ENCODE data around the gene GRK2.

Gene GRK2

GRCh38 chr11:67271205-67271540 is 4.9 kb downstream of the GRK2 start:
- no peak for DNase-seq (ENCODE audit: extremely low spot score)
- CTCF ChIA-PET = no interaction called here
- TF ChIP-seq SUZ12 (IDR thresholded peaks at IDR 0.05) (no peak), BHLHE40 (IDR thresholded peaks at IDR 0.05; ENCODE audit: borderline replicate concordance) (no peak), HDGF (IDR thresholded peaks at IDR 0.05; ENCODE audit: borderline replicate concordance) (no peak), ARNT (IDR thresholded peaks at IDR 0.05) (no peak), SP1 (IDR thresholded peaks at IDR 0.05) (no peak), FOXM1 (IDR thresholded peaks at IDR 0.05; ENCODE audit: borderline replicate concordance) (no peak), PKNOX1 (IDR thresholded peaks at IDR 0.05) (no peak), ELF4 (IDR thresholded peaks at IDR 0.05) (no peak), FOXK2 (IDR thresholded peaks at IDR 0.05) (no peak), CTBP1 (IDR thresholded peaks at IDR 0.05; ENCODE audit: borderline replicate concordance) (no peak), LEF1 (IDR thresholded peaks at IDR 0.05; ENCODE audit: borderline replicate concordance) (no peak)
- POLR2A ChIA-PET = interaction anchor here (0.7 to 0.8 kb wide), 2 partner anchors 46 kb away, joined by 3 to 6 read pairs; no protein-coding TSS in a partner anchor

DNA sequence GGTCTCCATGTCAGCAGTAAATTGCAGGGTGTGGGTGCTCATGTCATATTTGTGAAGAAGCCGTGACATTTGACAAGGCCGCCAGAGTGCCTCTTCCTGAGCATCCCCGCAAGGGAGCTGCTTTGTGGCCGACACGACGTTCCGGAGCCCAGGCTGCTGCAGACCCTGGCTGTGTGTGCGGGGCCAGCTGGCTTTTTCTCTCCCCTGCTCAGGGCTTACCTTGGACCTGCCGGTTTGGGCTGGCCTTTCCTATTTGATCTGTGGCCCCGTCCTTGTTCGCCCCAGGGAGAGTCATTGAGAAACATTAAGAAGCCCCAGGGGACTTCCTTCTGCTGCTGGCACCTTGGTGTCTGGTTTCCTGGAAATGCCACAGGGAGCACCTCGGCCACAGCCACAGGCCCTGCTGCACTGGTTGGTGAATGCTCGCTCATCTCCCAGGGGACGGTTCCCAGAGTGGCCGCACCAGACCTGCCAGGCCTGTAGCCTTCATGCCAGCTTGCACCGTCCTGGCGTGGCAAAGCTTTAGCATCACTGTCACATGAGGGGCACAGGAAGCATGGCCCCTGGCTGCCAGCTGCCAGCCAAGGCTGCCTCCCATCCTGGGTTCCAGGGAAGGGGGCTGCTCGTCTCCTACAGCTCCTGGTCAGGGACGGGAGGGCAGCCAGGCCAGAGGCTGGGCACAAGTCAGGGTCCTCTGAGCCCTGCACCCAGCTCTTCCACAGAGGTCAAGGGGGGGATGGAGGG is 5.4 kb downstream of the GRK2 start:
- DNase-seq (ENCODE audit: extremely low spot score) = no peak
- ChIA-PET POLR2A (interaction anchor here (0.8 to 1.2 kb wide), 3 partner anchors 8 to 46 kb away, joined by 3 to 6 read pairs (median 3); no protein-coding TSS in a partner anchor), CTCF (no interaction called here)
- TF ChIP-seq FOXM1 (IDR thresholded peaks at IDR 0.05; ENCODE audit: borderline replicate concordance) (no peak), ELF4 (IDR thresholded peaks at IDR 0.05) (no peak), SP1 (IDR thresholded peaks at IDR 0.05) (no peak), FOXK2 (IDR thresholded peaks at IDR 0.05) (no peak), NFRKB (IDR thresholded peaks at IDR 0.05) (no peak), LEF1 (IDR thresholded peaks at IDR 0.05; ENCODE audit: borderline replicate concordance) (no peak), FOXA1 (IDR thresholded peaks at IDR 0.05) (no peak)

DNA sequence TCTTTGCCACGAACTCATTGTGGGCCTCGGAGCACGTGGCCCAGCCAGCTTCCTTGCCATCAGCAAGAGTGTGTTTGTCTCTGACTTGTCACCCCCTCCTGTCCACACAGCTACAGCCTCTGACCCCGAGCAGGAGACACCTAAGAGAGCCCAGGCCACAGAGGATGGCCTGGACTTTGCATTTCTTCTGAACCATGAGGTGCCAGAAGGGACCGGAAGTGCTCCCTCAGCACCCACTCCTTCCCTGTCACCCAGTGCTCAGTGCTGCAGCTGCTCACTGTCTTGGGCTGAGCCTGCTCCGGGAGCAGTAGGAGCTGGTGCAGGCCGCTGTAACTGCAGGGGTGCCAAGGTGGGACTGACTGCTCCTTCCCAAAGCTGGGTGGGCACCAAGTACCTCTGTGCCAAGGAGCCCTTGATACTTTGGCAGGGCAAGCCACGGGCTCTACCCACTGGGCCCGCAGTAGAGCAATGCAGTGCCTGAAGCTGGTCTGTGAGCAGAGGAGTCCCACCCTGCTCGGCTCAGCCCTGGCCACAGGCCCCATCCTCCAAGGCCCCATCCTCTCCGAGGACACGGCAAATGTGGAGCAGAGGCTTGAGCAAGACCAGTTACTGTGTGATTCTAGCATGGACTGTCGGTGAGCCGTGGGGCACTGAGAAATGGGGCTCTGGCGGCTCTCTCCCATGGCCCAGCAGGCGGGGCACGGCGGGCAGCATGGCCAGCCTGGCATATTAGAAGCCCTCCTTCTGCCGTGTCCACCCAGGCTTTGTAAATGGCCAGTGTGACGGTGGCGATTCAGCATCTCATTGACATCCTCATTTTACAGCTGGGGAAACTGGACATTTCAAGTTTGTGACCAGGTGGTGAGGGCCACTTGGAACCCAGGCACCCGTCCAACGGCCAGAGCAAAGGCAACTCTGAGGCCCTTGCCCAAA is 6.3 kb downstream of the GRK2 start:
- DNase-seq (ENCODE audit: extremely low spot score) = no peak
- CTCF ChIA-PET = no interaction called here
- POLR2A ChIA-PET = interaction anchor here (0.8 to 1.2 kb wide), 2 partner anchors 8 to 16 kb away, joined by 3 read pairs; no protein-coding TSS in a partner anchor

GRCh38 chr11:67273260-67273990 is 7.2 kb downstream of the GRK2 start:
- TF ChIP-seq ELF4 (IDR thresholded peaks at IDR 0.05) (no peak), TARDBP (IDR thresholded peaks at IDR 0.05) (no peak), NFRKB (IDR thresholded peaks at IDR 0.05) (no peak), FOXA1 (IDR thresholded peaks at IDR 0.05) (no peak), LEF1 (IDR thresholded peaks at IDR 0.05; ENCODE audit: borderline replicate concordance) (no peak), SP1 (IDR thresholded peaks at IDR 0.05) (no peak), L3MBTL2 (conservative IDR thresholded peaks at IDR 0.05) (no peak), HDGF (IDR thresholded peaks at IDR 0.05; ENCODE audit: borderline replicate concordance) (no peak), FOXK2 (IDR thresholded peaks at IDR 0.05) (no peak), SUZ12 (IDR thresholded peaks at IDR 0.05) (no peak), PKNOX1 (IDR thresholded peaks at IDR 0.05) (no peak), BHLHE40 (IDR thresholded peaks at IDR 0.05; ENCODE audit: borderline replicate concordance) (no peak), FOXM1 (IDR thresholded peaks at IDR 0.05; ENCODE audit: borderline replicate concordance) (no peak), ZNF384 (IDR thresholded peaks at IDR 0.05) (no peak), ARNT (IDR thresholded peaks at IDR 0.05) (no peak), CTBP1 (IDR thresholded peaks at IDR 0.05; ENCODE audit: borderline replicate concordance) (no peak)
- ChIA-PET POLR2A (no interaction called here), CTCF (no interaction called here)

More for the DNA sequence above, 6.3 kb downstream of the GRK2 start:
- TF ChIP-seq ZNF384 (IDR thresholded peaks at IDR 0.05) = no peak
- TF ChIP-seq FOXM1 (IDR thresholded peaks at IDR 0.05; ENCODE audit: borderline replicate concordance) = no peak
- TF ChIP-seq LEF1 (IDR thresholded peaks at IDR 0.05; ENCODE audit: borderline replicate concordance) = no peak
- TF ChIP-seq SP1 (IDR thresholded peaks at IDR 0.05) = no peak
- no peak for TF ChIP-seq ELF4 (IDR thresholded peaks at IDR 0.05)
- no peak for TF ChIP-seq FOXK2 (IDR thresholded peaks at IDR 0.05)
- no peak for TF ChIP-seq TARDBP (IDR thresholded peaks at IDR 0.05)
- no peak for TF ChIP-seq FOXA1 (IDR thresholded peaks at IDR 0.05)
- no peak for TF ChIP-seq ARNT (IDR thresholded peaks at IDR 0.05)
- no peak for TF ChIP-seq NFRKB (IDR thresholded peaks at IDR 0.05)
- no peak for TF ChIP-seq BHLHE40 (IDR thresholded peaks at IDR 0.05; ENCODE audit: borderline replicate concordance)
- no peak for TF ChIP-seq HDGF (IDR thresholded peaks at IDR 0.05; ENCODE audit: borderline replicate concordance)
- no peak for TF ChIP-seq L3MBTL2 (conservative IDR thresholded peaks at IDR 0.05)
- TF ChIP-seq SUZ12 (IDR thresholded peaks at IDR 0.05) = no peak
- TF ChIP-seq PKNOX1 (IDR thresholded peaks at IDR 0.05) = no peak
- no peak for TF ChIP-seq CTBP1 (IDR thresholded peaks at IDR 0.05; ENCODE audit: borderline replicate concordance)

More at GRCh38 chr11:67273260-67273990, 7.2 kb downstream of the GRK2 start:
- DNase-seq (ENCODE audit: extremely low spot score) = no peak

Data from HEK293T (cell line).